ENCODE measurements around the gene OXGR1.
"Not testable (repeated sequence)": the region's sequence is repeated elsewhere in the genome, so short reads cannot be mapped to it uniquely, and the experiment has no call there.

Gene OXGR1

GRCh38 chr13:96996107-96996506, 1.8 kb upstream of the OXGR1 start:
- no peak overlapping the region for H3K27ac ChIP-seq (ENCODE audit: insufficient read depth, low read length, poor library complexity, severe bottlenecking)
- no peak for DNase-seq
- H3K9me3 ChIP-seq (ENCODE audit: control insufficient read depth, low read length), result no peaks in the 10 kb centered on the region
- no peaks in the 10 kb centered on the region for H3K36me3 ChIP-seq (ENCODE audit: control insufficient read depth, insufficient read depth, low read length)
- no peak overlapping the region for H3K4me3 ChIP-seq (ENCODE audit: insufficient read depth, low read depth, low read length, poor library complexity, severe bottlenecking)
- peaks cover 3% of the 10 kb centered on the region for H3K27me3 ChIP-seq (replicated peaks; ENCODE audit: control insufficient read depth, insufficient read depth, low read length, poor library complexity, severe bottlenecking)
- H3K4me1 ChIP-seq (ENCODE audit: control insufficient read depth, insufficient read depth, low read length, poor library complexity, severe bottlenecking), result no peaks in the 10 kb centered on the region

GRCh38 chr13:96994858-96995243, 575 bp upstream of the OXGR1 start:
- Histone ChIP-seq H3K36me3 (ENCODE audit: control insufficient read depth, insufficient read depth, low read length) (no peaks in the 10 kb centered on the region), H3K9me3 (ENCODE audit: control insufficient read depth, low read length) (no peaks in the 10 kb centered on the region), H3K27ac (ENCODE audit: insufficient read depth, low read length, poor library complexity, severe bottlenecking) (no peak overlapping the region), H3K27me3 (replicated peaks; ENCODE audit: control insufficient read depth, insufficient read depth, low read length, poor library complexity, severe bottlenecking) (peaks cover 6% of the 10 kb centered on the region), H3K4me1 (ENCODE audit: control insufficient read depth, insufficient read depth, low read length, poor library complexity, severe bottlenecking) (no peaks in the 10 kb centered on the region), H3K4me3 (ENCODE audit: insufficient read depth, low read depth, low read length, poor library complexity, severe bottlenecking) (no peak overlapping the region)
- DNase-seq, result no peak

- H3K4me3 ChIP-seq (ENCODE audit: insufficient read depth, low read depth, low read length, poor library complexity, severe bottlenecking), result no peak overlapping the region
- peaks cover 6% of the 10 kb centered on the region for H3K27me3 ChIP-seq (replicated peaks; ENCODE audit: control insufficient read depth, insufficient read depth, low read length, poor library complexity, severe bottlenecking)
- no peak for DNase-seq
- H3K4me1 ChIP-seq (ENCODE audit: control insufficient read depth, insufficient read depth, low read length, poor library complexity, severe bottlenecking), result no peaks in the 10 kb centered on the region
- H3K36me3 ChIP-seq (ENCODE audit: control insufficient read depth, insufficient read depth, low read length), result no peaks in the 10 kb centered on the region
- no peak overlapping the region for H3K27ac ChIP-seq (ENCODE audit: insufficient read depth, low read length, poor library complexity, severe bottlenecking)
- no peaks in the 10 kb centered on the region for H3K9me3 ChIP-seq (ENCODE audit: control insufficient read depth, low read length)
Observed at GRCh38 chr13:96993634-96994016, 651 bp downstream of the OXGR1 start.

- Histone ChIP-seq H3K27me3 (replicated peaks; ENCODE audit: control insufficient read depth, insufficient read depth, low read length, poor library complexity, severe bottlenecking) (peaks cover 6% of the 10 kb centered on the region), H3K4me3 (ENCODE audit: insufficient read depth, low read depth, low read length, poor library complexity, severe bottlenecking) (no peak overlapping the region), H3K9me3 (ENCODE audit: control insufficient read depth, low read length) (no peaks in the 10 kb centered on the region), H3K4me1 (ENCODE audit: control insufficient read depth, insufficient read depth, low read length, poor library complexity, severe bottlenecking) (no peaks in the 10 kb centered on the region), H3K36me3 (ENCODE audit: control insufficient read depth, insufficient read depth, low read length) (no peaks in the 10 kb centered on the region), H3K27ac (ENCODE audit: insufficient read depth, low read length, poor library complexity, severe bottlenecking) (no peak overlapping the region)
- no peak for DNase-seq
Observed at GRCh38 chr13:96992633-96993032, 1.6 kb downstream of the OXGR1 start.

- H3K9me3 ChIP-seq (ENCODE audit: control insufficient read depth, low read length), result no peaks in the 10 kb centered on the region
- no peak overlapping the region for H3K4me3 ChIP-seq (ENCODE audit: insufficient read depth, low read depth, low read length, poor library complexity, severe bottlenecking)
- H3K4me1 ChIP-seq (ENCODE audit: control insufficient read depth, insufficient read depth, low read length, poor library complexity, severe bottlenecking), result no peaks in the 10 kb centered on the region
- DNase-seq, result no peak
- H3K36me3 ChIP-seq (ENCODE audit: control insufficient read depth, insufficient read depth, low read length), result no peaks in the 10 kb centered on the region
- no peak overlapping the region for H3K27ac ChIP-seq (ENCODE audit: insufficient read depth, low read length, poor library complexity, severe bottlenecking)
- H3K27me3 ChIP-seq (replicated peaks; ENCODE audit: control insufficient read depth, insufficient read depth, low read length, poor library complexity, severe bottlenecking), result peaks cover 6% of the 10 kb centered on the region
Observed at GRCh38 chr13:96991072-96991471, 3.2 kb downstream of the OXGR1 start.

GRCh38 chr13:96988441-96988840, 5.8 kb downstream of the OXGR1 start:
- H3K36me3 ChIP-seq (ENCODE audit: control insufficient read depth, insufficient read depth, low read length), result no peaks in the 10 kb centered on the region
- H3K4me3 ChIP-seq (ENCODE audit: insufficient read depth, low read depth, low read length, poor library complexity, severe bottlenecking), result no peak overlapping the region
- peaks cover 7% of the 10 kb centered on the region for H3K27me3 ChIP-seq (replicated peaks; ENCODE audit: control insufficient read depth, insufficient read depth, low read length, poor library complexity, severe bottlenecking)
- H3K4me1 ChIP-seq (ENCODE audit: control insufficient read depth, insufficient read depth, low read length, poor library complexity, severe bottlenecking), result no peaks in the 10 kb centered on the region
- no peak overlapping the region for H3K27ac ChIP-seq (ENCODE audit: insufficient read depth, low read length, poor library complexity, severe bottlenecking)
- no peak for DNase-seq
- H3K9me3 ChIP-seq (ENCODE audit: control insufficient read depth, low read length), result no peaks in the 10 kb centered on the region

GRCh38 chr13:96984051-96984508, 10.2 kb downstream of the OXGR1 start:
- Histone ChIP-seq H3K27ac (ENCODE audit: insufficient read depth, low read length, poor library complexity, severe bottlenecking) (no peak overlapping the region), H3K27me3 (replicated peaks; ENCODE audit: control insufficient read depth, insufficient read depth, low read length, poor library complexity, severe bottlenecking) (peaks cover 4% of the 10 kb centered on the region), H3K4me3 (ENCODE audit: insufficient read depth, low read depth, low read length, poor library complexity, severe bottlenecking) (no peak overlapping the region), H3K9me3 (ENCODE audit: control insufficient read depth, low read length) (no peaks in the 10 kb centered on the region), H3K4me1 (ENCODE audit: control insufficient read depth, insufficient read depth, low read length, poor library complexity, severe bottlenecking) (no peaks in the 10 kb centered on the region), H3K36me3 (ENCODE audit: control insufficient read depth, insufficient read depth, low read length) (no peaks in the 10 kb centered on the region)
- no peak for DNase-seq

- Histone ChIP-seq H3K27me3 (replicated peaks; ENCODE audit: control insufficient read depth, insufficient read depth, low read length, poor library complexity, severe bottlenecking) (peaks cover 5% of the 10 kb centered on the region), H3K4me1 (ENCODE audit: control insufficient read depth, insufficient read depth, low read length, poor library complexity, severe bottlenecking) (no peaks in the 10 kb centered on the region), H3K36me3 (ENCODE audit: control insufficient read depth, insufficient read depth, low read length) (no peaks in the 10 kb centered on the region), H3K27ac (ENCODE audit: insufficient read depth, low read length, poor library complexity, severe bottlenecking) (no peak overlapping the region), H3K9me3 (ENCODE audit: control insufficient read depth, low read length) (no peaks in the 10 kb centered on the region), H3K4me3 (ENCODE audit: insufficient read depth, low read depth, low read length, poor library complexity, severe bottlenecking) (no peak overlapping the region)
- no peak for DNase-seq
Observed at GRCh38 chr13:96982672-96983071, 11.6 kb downstream of the OXGR1 start.

- H3K36me3 ChIP-seq (ENCODE audit: control insufficient read depth, insufficient read depth, low read length); H3K4me3 ChIP-seq (ENCODE audit: insufficient read depth, low read depth, low read length, poor library complexity, severe bottlenecking); H3K27me3 ChIP-seq (replicated peaks; ENCODE audit: control insufficient read depth, insufficient read depth, low read length, poor library complexity, severe bottlenecking); H3K27ac ChIP-seq (ENCODE audit: insufficient read depth, low read length, poor library complexity, severe bottlenecking); H3K9me3 ChIP-seq (ENCODE audit: control insufficient read depth, low read length); H3K4me1 ChIP-seq (ENCODE audit: control insufficient read depth, insufficient read depth, low read length, poor library complexity, severe bottlenecking); DNase-seq: not testable (repeated sequence)
Observed at GRCh38 chr13:96979861-96980260, 14.4 kb downstream of the OXGR1 start.

- Histone ChIP-seq H3K36me3 (ENCODE audit: control insufficient read depth, insufficient read depth, low read length) (no peaks in the 10 kb centered on the region), H3K9me3 (ENCODE audit: control insufficient read depth, low read length) (peaks cover 22% of the 10 kb centered on the region), H3K27me3 (replicated peaks; ENCODE audit: control insufficient read depth, insufficient read depth, low read length, poor library complexity, severe bottlenecking) (peaks cover 3% of the 10 kb centered on the region), H3K27ac (ENCODE audit: insufficient read depth, low read length, poor library complexity, severe bottlenecking) (no peak overlapping the region), H3K4me1 (ENCODE audit: control insufficient read depth, insufficient read depth, low read length, poor library complexity, severe bottlenecking) (no peaks in the 10 kb centered on the region), H3K4me3 (ENCODE audit: insufficient read depth, low read depth, low read length, poor library complexity, severe bottlenecking) (no peak overlapping the region)
- DNase-seq, result no peak
Observed at GRCh38 chr13:96968027-96968426, 26.2 kb downstream of the OXGR1 start.

- no peak for DNase-seq
- Histone ChIP-seq H3K9me3 (ENCODE audit: control insufficient read depth, low read length) (peaks cover 22% of the 10 kb centered on the region), H3K27me3 (replicated peaks; ENCODE audit: control insufficient read depth, insufficient read depth, low read length, poor library complexity, severe bottlenecking) (peaks cover 3% of the 10 kb centered on the region)
Observed at GRCh38 chr13:96967248-96967745, 27.0 kb downstream of the OXGR1 start.

More at GRCh38 chr13:96967248-96967745, 27.0 kb downstream of the OXGR1 start:
- Histone ChIP-seq H3K4me3 (ENCODE audit: insufficient read depth, low read depth, low read length, poor library complexity, severe bottlenecking) (no peak overlapping the region), H3K36me3 (ENCODE audit: control insufficient read depth, insufficient read depth, low read length) (no peaks in the 10 kb centered on the region), H3K4me1 (ENCODE audit: control insufficient read depth, insufficient read depth, low read length, poor library complexity, severe bottlenecking) (no peaks in the 10 kb centered on the region), H3K27ac (ENCODE audit: insufficient read depth, low read length, poor library complexity, severe bottlenecking) (no peak overlapping the region)
